DOHH2 (cell line): Measurements from ENCODE around the gene HLA-DMA.

Experiments
- H3F3A ChIP-seq: fragments of 200-600 bp; sonication (generic), shearing (Covaris generic); 2 replicates; pipeline ENCODE4 v1.6.0; 2016; ENCODE audit warnings: antibody characterized with exemption, mild to moderate bottlenecking; ENCODE audit not compliant: control insufficient read depth, insufficient read depth
- H3K27ac ChIP-seq: fragments of 200-600 bp; sonication (generic); 2 replicates; pipeline ENCODE4 v1.5.1; 2014; ENCODE audit warnings: low read depth, mild to moderate bottlenecking, low read length, moderate library complexity
- H3K27me3 ChIP-seq: fragments of 200-600 bp; sonication (generic); 2 replicates; pipeline ENCODE4 v1.6.1; 2014; ENCODE audit warnings: mild to moderate bottlenecking, low read length, mixed read lengths; ENCODE audit not compliant: control insufficient read depth
- H3K36me3 ChIP-seq: fragments of 200-600 bp; sonication (generic); 2 replicates; pipeline ENCODE4 v1.6.1; 2014; ENCODE audit warnings: mild to moderate bottlenecking, low read length, moderate library complexity, mixed read lengths; ENCODE audit not compliant: control insufficient read depth
- H3K4me1 ChIP-seq: fragments of 200-600 bp; sonication (generic); 2 replicates; pipeline ENCODE4 v1.6.1; 2014; ENCODE audit warnings: mild to moderate bottlenecking, low read length, mixed read lengths; ENCODE audit not compliant: control insufficient read depth
- H3K4me2 ChIP-seq: fragments of 200-600 bp; sonication (generic); 2 replicates; pipeline ENCODE4 v1.6.0; 2014; ENCODE audit warnings: mild to moderate bottlenecking, low read length, moderate library complexity
- H3K4me3 ChIP-seq: fragments of 200-600 bp; sonication (generic); 2 replicates; pipeline ENCODE4 v1.5.1; 2014; ENCODE audit warnings: mild to moderate bottlenecking, low read length, mixed read lengths
- H3K79me2 ChIP-seq: fragments of 200-600 bp; sonication (generic); 2 replicates; pipeline ENCODE4 v1.6.1; 2014; ENCODE audit warnings: mild to moderate bottlenecking, low read length, mixed read lengths; ENCODE audit not compliant: control insufficient read depth
- H3K9me2 ChIP-seq: fragments of 200-600 bp; sonication (generic); replicated peaks from 2 replicates; pipeline ENCODE4 v1.6.1; 2014; ENCODE audit warnings: mild to moderate bottlenecking, low read length, mixed read lengths; ENCODE audit not compliant: control insufficient read depth
- H3K9me3 ChIP-seq: fragments of 200-600 bp; sonication (generic); 2 replicates; pipeline ENCODE4 v1.6.1; 2014; ENCODE audit warnings: antibody characterized with exemption, low read length, mixed read lengths; ENCODE audit not compliant: control insufficient read depth, insufficient read depth
- H4K20me1 ChIP-seq: fragments of 200-600 bp; sonication (generic); 2 replicates; pipeline ENCODE4 v1.6.0; 2014; ENCODE audit warnings: low read depth, mild to moderate bottlenecking, antibody characterized with exemption, low read length, moderate library complexity; ENCODE audit not compliant: control insufficient read depth, insufficient read depth
- CTCF ChIP-seq: fragments of 200-600 bp; sonication (generic); IDR thresholded peaks from one replicate; pipeline ENCODE4 v1.5.1; 2014; ENCODE audit warnings: antibody characterized with exemption, mild to moderate bottlenecking, low read depth, low read length; ENCODE audit not compliant: poor library complexity, severe bottlenecking
- EZH2phosphoT487 ChIP-seq: fragments of 200-600 bp; sonication (generic); IDR thresholded peaks from 2 replicates; pipeline ENCODE4 v1.6.1; 2017; ENCODE audit warnings: borderline replicate concordance, mild to moderate bottlenecking, antibody characterized with exemption, low read length, moderate library complexity, mixed read lengths

Gene HLA-DMA

GRCh38 chr6:32989368-32989767 lies 36.5 kb upstream of the HLA-DMA start:
- Histone ChIP-seq H3K4me3 (no peak overlapping the region), H3K9me3 (no peaks in the 10 kb centered on the region), H3K4me2 (no peak overlapping the region), H3F3A (peaks cover 3% of the 10 kb centered on the region), H3K27me3 (no peaks in the 10 kb centered on the region), H3K9me2 (no peaks in the 10 kb centered on the region), H3K79me2 (no peaks in the 10 kb centered on the region), H3K4me1 (peaks cover 12% of the 10 kb centered on the region), H3K27ac (no peak overlapping the region), H4K20me1 (no peaks in the 10 kb centered on the region), H3K36me3 (no peaks in the 10 kb centered on the region)
- TF ChIP-seq CTCF, result no peak
- TF ChIP-seq EZH2phosphoT487, result no peak

GRCh38 chr6:32984622-32985389 lies 31.9 kb upstream of the HLA-DMA start:
- peak overlapping the region; percentile 44 for H3K27ac ChIP-seq
- H4K20me1 ChIP-seq, result peaks cover 6% of the 10 kb centered on the region; the same call in 1 of the 2 replicates

GRCh38 chr6:32983964-32984621 lies 31.2 kb upstream of the HLA-DMA start:
- Histone ChIP-seq H3K79me2 (no peaks in the 10 kb centered on the region), H3K4me3 (no peak overlapping the region), H4K20me1 (peaks cover 6% of the 10 kb centered on the region; the same call in 1 of the 2 replicates), H3K36me3 (peaks cover 43% of the 10 kb centered on the region), H3K9me2 (no peaks in the 10 kb centered on the region), H3K9me3 (no peaks in the 10 kb centered on the region), H3K27ac (peak overlapping the region; percentile 44), H3K4me2 (peak overlapping the region; percentile 10), H3K27me3 (no peaks in the 10 kb centered on the region), H3K4me1 (peaks cover 40% of the 10 kb centered on the region), H3F3A (peaks cover 56% of the 10 kb centered on the region)
- no peak for TF ChIP-seq EZH2phosphoT487
- TF ChIP-seq CTCF, result no peak

More at GRCh38 chr6:32984622-32985389, 31.9 kb upstream of the HLA-DMA start:
- Histone ChIP-seq H3K4me2 (peak overlapping the region; percentile 10), H3K9me2 (no peaks in the 10 kb centered on the region), H3K36me3 (peaks cover 36% of the 10 kb centered on the region), H3K79me2 (no peaks in the 10 kb centered on the region), H3F3A (peaks cover 49% of the 10 kb centered on the region), H3K4me1 (peaks cover 40% of the 10 kb centered on the region), H3K4me3 (no peak overlapping the region), H3K9me3 (no peaks in the 10 kb centered on the region), H3K27me3 (no peaks in the 10 kb centered on the region)
- TF ChIP-seq CTCF (peak; percentile 92), EZH2phosphoT487 (no peak)
